K562 (cell line): ENCODE results near the gene THOC7.

Experiments used
- CC2D1A ChIP-seq: fragments of 450-650 bp; IDR thresholded peaks from 2 replicates; pipeline ENCODE4 v1.6.1; 2017; ENCODE audit warnings: mild to moderate bottlenecking
- CTCF ChIP-seq, 3 experiments: IDR thresholded peaks in 2 of 3; conservative IDR thresholded peaks in 1 of 3; 2 replicates each; pipeline ENCODE4 v1.5.1; 2011 to 2012; ENCODE audit warnings: low read length in 3 of 3, mild to moderate bottlenecking in 3 of 3, control low read depth in 2 of 3, improper control_type of control experiment in 1 of 3, inconsistent platforms in 1 of 3, low read depth in 1 of 3, mixed read lengths in 1 of 3, moderate library complexity in 1 of 3; ENCODE audit not compliant: insufficient read depth in 2 of 3
- ELF1 ChIP-seq: fragments of 200-800 bp; sonication (Bioruptor generic); IDR thresholded peaks from 2 replicates; pipeline ENCODE4 v1.6.1; 2016; ENCODE audit warnings: missing genetic modification characterization, missing compliant biosample characterization
- GABPA ChIP-seq: fragments of 200-800 bp; sonication (Bioruptor generic); conservative IDR thresholded peaks from 2 replicates; pipeline ENCODE4 v1.6.1; 2016; ENCODE audit warnings: low read depth, missing genetic modification characterization, missing compliant biosample characterization
- JUN ChIP-seq, 2 experiments: sonication (generic) in 1 of 2; formaldehyde crosslinking in 1 of 2; IDR thresholded peaks; 2 replicates each; pipeline versions ENCODE4 v1.6.1 to v1.8.0; 2012 to 2022; ENCODE audit warnings: borderline replicate concordance in 2 of 2, mild to moderate bottlenecking in 2 of 2, improper control_type of control experiment in 1 of 2, low read depth in 1 of 2, low read length in 1 of 2, missing genetic modification reagents in 1 of 2
- KDM1A ChIP-seq, 2 experiments: fragments of 450-650 bp; IDR thresholded peaks; 2 replicates each; pipeline ENCODE4 v1.6.1; 2016; ENCODE audit warnings: mild to moderate bottlenecking in 2 of 2
- MGA ChIP-seq: fragments of 450-650 bp; IDR thresholded peaks from 2 replicates; pipeline ENCODE4 v1.6.1; 2016; ENCODE audit warnings: mild to moderate bottlenecking, moderate library complexity
- POLR2AphosphoS2 ChIP-seq: IDR thresholded peaks from 2 replicates; pipeline ENCODE4 v1.6.1; 2012; ENCODE audit warnings: low read length, improper control_type of control experiment
- ZBTB1 ChIP-seq: sonication (generic); formaldehyde crosslinking; IDR thresholded peaks from 2 replicates; pipeline ENCODE4 v1.8.1; 2023; ENCODE audit warnings: missing genetic modification reagents, low read depth, mild to moderate bottlenecking, borderline replicate concordance
- ZBTB9 ChIP-seq: fragments of 450-650 bp; formaldehyde crosslinking; IDR thresholded peaks from 2 replicates; pipeline ENCODE4 v1.4.0; 2020; ENCODE audit warnings: mild to moderate bottlenecking, moderate library complexity
- ZFP30 ChIP-seq: fragments of 250-450 bp; sonication (Bioruptor Pico); IDR thresholded peaks from 2 replicates; pipeline ENCODE4 v1.8.0; 2022; ENCODE audit warnings: moderate library complexity, mild to moderate bottlenecking, inconsistent platforms, borderline replicate concordance
- ZZZ3 ChIP-seq: fragments of 450-650 bp; IDR thresholded peaks from 2 replicates; pipeline ENCODE4 v1.6.1; 2016; ENCODE audit warnings: antibody characterized with exemption, mild to moderate bottlenecking, moderate library complexity
- TF ChIP-seq, protein P1 (sequence below): fragments of 250-450 bp; sonication (Bioruptor Pico); IDR thresholded peaks from 2 replicates; pipeline ENCODE4 v1.5.0; 2020; ENCODE audit warnings: mild to moderate bottlenecking
- TF ChIP-seq, protein P2 (sequence below): fragments of 250-450 bp; sonication (Bioruptor Pico); IDR thresholded peaks from 2 replicates; pipeline ENCODE4 v1.5.0; 2022; ENCODE audit warnings: mild to moderate bottlenecking

- TF ChIP-seq ZZZ3 (no peak), CTCF (IDR thresholded peaks at IDR 0.05 in 2 of 3, conservative IDR thresholded peaks at IDR 0.05 in 1 of 3; ENCODE audit: insufficient read depth in 2 of 3, low read depth in 1 of 3, low read length in 3 of 3) (no peak), ZBTB1 (CRISPR knock-in tag) (no peak), JUN (IDR thresholded peaks at IDR 0.05; ENCODE audit: borderline replicate concordance, low read depth, low read length) (no peak), JUN (CRISPR knock-in tag; IDR thresholded peaks at IDR 0.05; ENCODE audit: borderline replicate concordance) (no peak), GABPA (tag) (no peak), MGA (no peak), POLR2AphosphoS2 (no peak), ELF1 (tag) (no peak), ZBTB9 (CRISPR knock-in tag) (no peak), ZFP30 (CRISPR knock-in tag) (no peak), KDM1A (IDR thresholded peaks at IDR 0.05) (no peak), CC2D1A (no peak)
- TF ChIP-seq, protein P1, sequence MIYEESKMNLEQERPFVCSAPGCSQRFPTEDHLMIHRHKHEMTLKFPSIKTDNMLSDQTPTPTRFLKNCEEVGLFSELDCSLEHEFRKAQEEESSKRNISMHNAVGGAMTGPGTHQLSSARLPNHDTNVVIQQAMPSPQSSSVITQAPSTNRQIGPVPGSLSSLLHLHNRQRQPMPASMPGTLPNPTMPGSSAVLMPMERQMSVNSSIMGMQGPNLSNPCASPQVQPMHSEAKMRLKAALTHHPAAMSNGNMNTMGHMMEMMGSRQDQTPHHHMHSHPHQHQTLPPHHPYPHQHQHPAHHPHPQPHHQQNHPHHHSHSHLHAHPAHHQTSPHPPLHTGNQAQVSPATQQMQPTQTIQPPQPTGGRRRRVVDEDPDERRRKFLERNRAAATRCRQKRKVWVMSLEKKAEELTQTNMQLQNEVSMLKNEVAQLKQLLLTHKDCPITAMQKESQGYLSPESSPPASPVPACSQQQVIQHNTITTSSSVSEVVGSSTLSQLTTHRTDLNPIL (CRISPR knock-in tag), result no peak
- TF ChIP-seq, protein P2, sequence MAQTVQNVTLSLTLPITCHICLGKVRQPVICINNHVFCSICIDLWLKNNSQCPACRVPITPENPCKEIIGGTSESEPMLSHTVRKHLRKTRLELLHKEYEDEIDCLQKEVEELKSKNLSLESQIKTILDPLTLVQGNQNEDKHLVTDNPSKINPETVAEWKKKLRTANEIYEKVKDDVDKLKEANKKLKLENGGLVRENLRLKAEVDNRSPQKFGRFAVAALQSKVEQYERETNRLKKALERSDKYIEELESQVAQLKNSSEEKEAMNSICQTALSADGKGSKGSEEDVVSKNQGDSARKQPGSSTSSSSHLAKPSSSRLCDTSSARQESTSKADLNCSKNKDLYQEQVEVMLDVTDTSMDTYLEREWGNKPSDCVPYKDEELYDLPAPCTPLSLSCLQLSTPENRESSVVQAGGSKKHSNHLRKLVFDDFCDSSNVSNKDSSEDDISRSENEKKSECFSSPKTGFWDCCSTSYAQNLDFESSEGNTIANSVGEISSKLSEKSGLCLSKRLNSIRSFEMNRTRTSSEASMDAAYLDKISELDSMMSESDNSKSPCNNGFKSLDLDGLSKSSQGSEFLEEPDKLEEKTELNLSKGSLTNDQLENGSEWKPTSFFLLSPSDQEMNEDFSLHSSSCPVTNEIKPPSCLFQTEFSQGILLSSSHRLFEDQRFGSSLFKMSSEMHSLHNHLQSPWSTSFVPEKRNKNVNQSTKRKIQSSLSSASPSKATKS (CRISPR knock-in tag), result no peak
Observed at GRCh38 chr3:63817225-63817624, 46.4 kb downstream of the THOC7 start.
